ACC112 (cell line): ENCODE data around the gene POTEJ.
"Not testable (repeated sequence)": the region's sequence is repeated elsewhere in the genome, so short reads cannot be mapped to it uniquely, and the experiment has no call there.

Experiments used
- H2AFZ ChIP-seq: fragments of 200-600 bp; sonication (generic); one replicate; pipeline ENCODE4 v1.6.0; 2017; ENCODE audit warnings: antibody characterized with exemption, low read length; ENCODE audit not compliant: unreplicated experiment
- H3K27ac ChIP-seq: fragments of 200-600 bp; sonication (generic); 2 replicates; pipeline ENCODE4 v1.5.1; 2014; ENCODE audit warnings: low read depth, mild to moderate bottlenecking, antibody characterized with exemption, low read length, moderate library complexity
- H3K27me3 ChIP-seq: fragments of 200-600 bp; sonication (generic); 2 replicates; pipeline ENCODE4 v1.6.1; 2014; ENCODE audit warnings: mild to moderate bottlenecking, antibody characterized with exemption, low read length, moderate library complexity, mixed read lengths; ENCODE audit not compliant: insufficient read depth
- H3K36me3 ChIP-seq: fragments of 200-600 bp; sonication (generic); 2 replicates; pipeline ENCODE4 v1.6.1; 2016; ENCODE audit warnings: mild to moderate bottlenecking, antibody characterized with exemption, low read length, moderate library complexity, mixed read lengths; ENCODE audit not compliant: insufficient read depth
- H3K4me1 ChIP-seq: fragments of 200-600 bp; sonication (generic); one replicate; pipeline ENCODE4 v1.6.1; 2016; ENCODE audit warnings: low read length, mixed read lengths; ENCODE audit not compliant: insufficient read depth, unreplicated experiment, control insufficient read depth
- H3K4me3 ChIP-seq: fragments of 200-600 bp; sonication (generic); 2 replicates; pipeline ENCODE4 v1.5.1; 2014; ENCODE audit warnings: mild to moderate bottlenecking, low read depth, low read length
- H3K79me2 ChIP-seq: fragments of 200-600 bp; sonication (generic); one replicate; pipeline ENCODE4 v1.6.0; 2016; ENCODE audit warnings: low read length; ENCODE audit not compliant: control insufficient read depth, unreplicated experiment, insufficient read depth

POTEJ gene

DNA sequence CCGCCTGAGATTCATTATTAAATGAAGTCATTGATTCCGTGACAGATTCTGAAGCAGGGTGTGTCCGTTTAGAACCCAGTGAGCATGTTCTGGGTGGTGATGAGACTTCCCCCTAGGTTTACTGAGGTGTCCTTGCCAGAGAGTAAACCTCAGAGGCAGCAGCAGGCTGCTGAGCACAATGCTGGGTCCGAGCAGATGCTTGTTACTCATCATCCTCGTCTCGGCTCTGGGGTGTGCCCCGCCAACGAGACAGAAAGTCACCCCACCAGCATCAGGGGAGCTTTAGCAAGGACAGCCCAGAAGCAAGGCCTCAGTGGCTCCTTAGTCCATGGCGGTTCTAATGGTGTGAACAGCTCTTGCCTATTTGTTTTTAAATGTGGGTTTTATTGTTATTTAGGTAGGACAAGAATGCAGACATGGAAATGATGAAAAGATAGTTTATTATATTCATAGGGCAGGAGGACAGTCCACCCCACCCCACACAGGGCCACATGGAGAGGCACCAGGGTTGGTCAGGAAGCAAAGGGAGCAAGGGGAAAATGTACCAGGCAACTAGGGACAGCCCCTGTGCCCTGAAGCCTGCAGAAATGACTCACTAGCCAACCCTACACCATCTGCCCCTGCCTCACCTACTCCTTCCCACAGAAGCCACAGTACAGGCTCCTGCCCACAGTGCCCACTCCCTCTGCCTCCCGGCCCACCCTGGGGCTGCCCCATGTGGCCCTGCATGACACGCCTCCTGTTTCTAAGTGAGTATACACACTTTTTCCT is 22.4 kb upstream of the POTEJ start:
- H3K4me1 ChIP-seq, H3K27me3 ChIP-seq, H2AFZ ChIP-seq, H3K36me3 ChIP-seq, H3K27ac ChIP-seq, H3K4me3 ChIP-seq, H3K79me2 ChIP-seq: not testable (repeated sequence)

DNA sequence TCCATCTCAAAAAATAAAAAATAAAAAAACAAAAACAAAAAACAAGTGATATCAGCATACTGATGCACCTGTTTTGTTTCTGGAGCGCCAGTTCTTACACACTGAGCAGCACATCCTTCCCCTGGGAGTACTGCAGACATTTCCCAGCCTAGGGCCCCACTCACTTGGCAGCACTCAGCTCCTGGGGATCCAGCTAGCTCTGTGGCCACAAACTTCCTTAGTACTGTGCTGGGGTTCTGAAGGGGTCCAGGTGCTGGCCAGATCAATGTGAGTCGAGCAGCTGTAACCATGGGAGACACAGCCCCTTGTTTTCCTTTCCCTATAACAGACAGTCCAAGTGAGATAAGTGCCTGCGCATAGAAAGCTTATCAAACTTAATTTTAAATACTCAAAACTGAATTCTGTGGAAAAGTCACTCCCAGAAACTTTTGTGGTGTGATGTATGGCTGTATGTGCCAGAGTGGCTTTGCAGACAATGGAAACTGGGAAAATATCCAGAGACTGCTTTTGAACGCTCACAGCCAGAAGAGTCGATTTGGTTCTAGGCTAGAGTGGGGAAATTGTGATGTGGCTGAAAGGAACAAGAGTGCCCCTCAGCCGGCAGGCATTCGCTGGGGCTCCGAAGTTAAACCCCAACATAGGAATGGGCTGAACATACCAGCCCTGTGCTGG is 20.9 kb upstream of the POTEJ start:
- H3K79me2 ChIP-seq, H3K27me3 ChIP-seq, H3K27ac ChIP-seq, H2AFZ ChIP-seq, H3K36me3 ChIP-seq, H3K4me1 ChIP-seq, H3K4me3 ChIP-seq: not testable (repeated sequence)

DNA sequence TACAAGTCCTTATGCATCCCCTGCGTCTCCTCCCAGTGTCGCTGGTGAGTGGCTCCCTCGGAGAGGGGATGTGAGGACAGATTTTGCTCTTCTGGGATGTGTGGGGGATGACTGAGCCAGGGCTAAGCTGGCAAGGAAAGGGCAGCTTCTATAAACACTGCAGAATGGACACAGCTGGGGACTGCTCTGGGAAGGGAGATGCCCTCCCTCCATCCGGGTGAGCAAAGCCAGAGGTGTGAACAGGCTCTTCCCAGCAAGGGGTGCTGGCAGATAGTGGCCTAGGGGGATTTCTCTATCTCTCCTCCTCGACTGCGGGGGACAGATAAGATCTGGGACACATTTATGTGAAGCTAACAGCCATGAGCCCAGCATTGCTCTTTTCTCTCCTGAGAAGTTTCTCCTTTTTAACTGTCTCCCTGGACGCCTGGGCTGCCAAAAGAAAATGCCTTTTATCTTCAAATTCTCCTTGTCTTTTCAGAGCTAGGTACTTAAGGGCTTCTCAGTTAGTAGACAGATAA is 20.3 kb upstream of the POTEJ start:
- not testable (repeated sequence) for H3K4me1 ChIP-seq, H3K27me3 ChIP-seq, H2AFZ ChIP-seq, H3K36me3 ChIP-seq, H3K4me3 ChIP-seq, H3K79me2 ChIP-seq, H3K27ac ChIP-seq

DNA sequence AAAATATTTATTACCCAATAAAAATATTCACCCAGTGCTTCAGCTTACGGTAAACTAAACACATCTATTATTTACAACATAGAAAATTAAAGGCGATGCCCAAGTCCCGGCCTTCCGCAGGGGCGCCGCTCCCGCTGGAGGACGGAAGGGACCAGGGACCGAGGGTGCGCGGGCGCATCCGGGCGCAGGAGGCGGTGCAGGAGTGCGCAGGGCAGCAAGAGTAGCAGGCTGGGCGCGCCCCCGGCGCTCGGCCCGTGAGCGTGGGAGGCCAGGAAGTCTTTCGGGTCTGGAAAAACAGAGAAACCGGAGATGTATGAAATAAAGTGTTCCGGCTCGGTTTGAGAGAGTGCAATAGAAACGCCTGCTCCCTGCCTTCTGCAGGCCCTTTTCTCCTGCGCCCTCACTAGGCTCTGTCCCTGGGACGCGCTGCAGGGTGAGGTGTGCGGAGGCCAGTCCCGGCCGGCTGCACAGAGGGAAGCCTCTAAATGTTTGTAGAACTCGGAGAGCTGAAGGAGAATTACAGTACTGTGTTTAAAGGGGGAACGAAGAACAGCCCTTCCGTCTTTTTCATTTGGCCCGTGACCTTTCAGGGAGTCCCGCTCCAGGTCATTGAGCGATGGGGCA is 18.3 kb upstream of the POTEJ start:
- H2AFZ ChIP-seq, H3K27ac ChIP-seq, H3K79me2 ChIP-seq, H3K27me3 ChIP-seq, H3K36me3 ChIP-seq, H3K4me3 ChIP-seq, H3K4me1 ChIP-seq: not testable (repeated sequence)

DNA sequence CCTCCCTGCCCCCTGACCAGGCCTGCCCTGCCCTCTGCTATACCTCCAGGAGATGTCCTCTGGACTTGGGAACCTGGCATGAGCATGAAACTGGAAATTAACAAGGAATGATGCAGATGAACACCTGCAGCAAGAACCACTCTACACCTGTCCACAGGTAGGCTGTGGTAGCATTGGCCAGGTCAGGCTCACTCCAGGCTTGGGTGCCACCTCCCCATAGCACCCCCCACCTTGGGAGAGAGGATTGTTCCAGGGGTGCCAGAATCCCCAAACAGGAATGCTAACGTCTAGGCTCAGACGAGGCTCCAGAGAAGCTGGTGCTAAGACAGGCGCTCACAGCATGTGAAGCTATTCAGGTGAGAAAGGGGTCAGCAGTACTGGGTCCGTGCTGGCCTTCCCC is 17.2 kb upstream of the POTEJ start:
- not testable (repeated sequence) for H3K27ac ChIP-seq, H3K36me3 ChIP-seq, H2AFZ ChIP-seq, H3K4me1 ChIP-seq, H3K4me3 ChIP-seq, H3K79me2 ChIP-seq, H3K27me3 ChIP-seq

DNA sequence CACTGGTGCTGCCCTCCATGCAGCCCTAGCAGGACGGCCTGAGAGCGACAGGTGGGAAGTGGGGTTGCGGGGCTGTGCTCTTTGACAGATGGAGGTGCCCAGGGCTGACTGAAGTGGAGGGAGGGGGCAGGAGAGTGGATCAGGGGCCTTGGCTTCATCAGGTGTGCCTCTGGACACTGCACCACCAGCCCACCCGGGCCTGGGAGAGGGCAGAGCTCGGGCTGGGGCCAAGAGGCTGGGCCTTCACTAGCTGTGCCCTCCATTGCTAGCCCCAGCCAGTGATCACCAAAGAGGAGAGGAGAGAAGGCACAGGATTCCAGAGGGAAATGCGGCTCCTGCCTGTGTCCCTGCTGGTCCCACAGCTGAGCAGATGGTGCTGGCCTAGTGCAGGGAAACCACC is 14.5 kb upstream of the POTEJ start:
- H3K79me2 ChIP-seq, H3K27ac ChIP-seq, H3K4me3 ChIP-seq, H3K36me3 ChIP-seq, H3K4me1 ChIP-seq, H3K27me3 ChIP-seq, H2AFZ ChIP-seq: not testable (repeated sequence)

DNA sequence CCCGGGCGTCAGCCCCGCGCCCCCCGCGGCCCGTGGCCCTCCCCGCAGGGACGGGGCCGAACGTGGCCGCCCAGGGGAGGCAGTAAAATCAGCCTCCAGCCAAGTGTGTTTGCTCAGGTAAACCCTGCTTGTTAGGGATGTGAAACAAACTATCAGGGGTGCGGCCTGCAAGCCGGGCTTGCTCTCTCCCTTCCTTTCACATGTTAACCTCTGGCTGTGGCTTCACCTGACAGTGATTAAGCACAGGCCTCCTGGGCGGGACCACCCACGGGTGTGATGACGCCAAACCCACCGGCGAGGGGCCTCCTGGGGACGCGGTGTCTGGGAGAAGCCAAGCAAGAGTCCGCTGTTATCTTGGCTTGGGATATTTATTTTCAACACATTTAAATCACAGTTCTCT is 13.2 kb upstream of the POTEJ start:
- H3K36me3 ChIP-seq, H3K4me1 ChIP-seq, H3K4me3 ChIP-seq, H2AFZ ChIP-seq, H3K27me3 ChIP-seq, H3K79me2 ChIP-seq, H3K27ac ChIP-seq: not testable (repeated sequence)

DNA sequence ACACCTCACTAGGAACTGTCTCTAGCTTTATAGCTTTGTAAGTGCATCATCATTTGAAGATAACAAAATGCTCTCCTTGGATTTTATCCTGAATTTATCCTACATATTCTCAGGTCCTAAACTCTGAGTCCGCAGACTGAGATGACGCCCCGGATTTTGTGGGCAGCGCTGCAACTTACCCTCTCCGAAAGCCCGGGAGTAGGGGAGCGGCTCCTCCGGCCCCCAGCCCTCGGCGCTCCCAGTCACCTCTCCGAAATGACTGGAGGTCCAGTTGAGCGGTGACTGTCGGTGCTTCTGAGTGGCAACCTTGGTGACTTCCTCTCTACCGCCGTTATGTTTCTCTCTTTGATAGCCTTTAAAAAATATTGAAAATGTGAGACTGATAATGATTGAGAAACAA is 12.8 kb upstream of the POTEJ start:
- H3K36me3 ChIP-seq, H2AFZ ChIP-seq, H3K79me2 ChIP-seq, H3K27ac ChIP-seq, H3K4me1 ChIP-seq, H3K4me3 ChIP-seq, H3K27me3 ChIP-seq: not testable (repeated sequence)

DNA sequence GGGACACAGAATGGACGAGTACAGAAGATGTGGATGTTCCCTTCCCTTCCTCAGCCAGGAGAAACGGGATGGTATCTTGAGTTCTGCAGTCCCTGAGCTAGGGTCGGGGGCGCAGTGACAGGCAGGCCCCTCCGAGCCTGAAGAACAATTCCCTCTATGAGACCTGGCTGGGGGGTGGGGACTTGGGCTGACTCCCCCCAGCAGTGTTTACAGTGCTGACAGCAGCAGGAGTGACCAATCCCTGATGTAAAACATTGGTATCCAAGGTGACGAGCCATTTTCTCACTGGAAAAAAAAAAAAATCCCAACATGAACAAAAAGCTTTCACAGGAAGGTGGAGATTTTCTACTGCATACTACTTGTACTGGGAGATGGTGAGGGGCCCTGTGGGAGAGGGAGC is 11.8 kb upstream of the POTEJ start, which contains the start of gene CFC1:
Gene CFC1, minus strand, starts transcription at position 183 of the 400 bp plus-strand sequence. CDS start 288 bp downstream, outside the sequence.
- not testable (repeated sequence) for H3K27ac ChIP-seq, H2AFZ ChIP-seq, H3K4me3 ChIP-seq, H3K79me2 ChIP-seq, H3K36me3 ChIP-seq, H3K27me3 ChIP-seq, H3K4me1 ChIP-seq

DNA sequence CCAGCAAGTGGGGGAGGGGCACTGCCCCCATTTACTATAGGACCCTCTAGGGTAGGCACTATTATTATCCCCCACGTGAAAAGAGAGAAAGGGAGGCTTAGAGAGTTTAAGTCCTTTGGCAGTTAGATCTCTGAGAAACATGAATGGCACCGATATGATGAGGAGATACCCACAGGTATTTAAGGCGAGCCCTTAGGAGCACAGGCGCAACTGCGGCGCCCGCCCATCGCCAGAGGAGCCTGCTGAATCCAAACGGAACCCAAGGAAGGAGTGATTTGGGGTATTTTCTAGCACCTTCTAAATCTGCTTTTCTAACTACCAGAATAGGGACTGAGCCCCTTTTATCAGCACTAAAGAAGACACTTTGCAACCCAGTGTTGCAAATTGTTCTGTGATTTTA is 11.3 kb upstream of the POTEJ start:
- not testable (repeated sequence) for H3K27me3 ChIP-seq, H3K36me3 ChIP-seq, H2AFZ ChIP-seq, H3K4me1 ChIP-seq, H3K27ac ChIP-seq, H3K4me3 ChIP-seq, H3K79me2 ChIP-seq
